ENCODE measurements around the gene ADM2. TPM values are rescaled to one million over a fixed set of nuclear protein-coding genes. Genes with fewer than 3 reads are reported as not detected.
A peak's percentile ranks its signal among the peaks of the same experiment; 100 is the strongest.

The ADM2 gene
- total RNA-seq, 1 donor from 2014 or later, result 3.7 TPM

GRCh38 chr22:50468626-50469025 is 12.7 kb upstream of the ADM2 start:
- FAIRE-seq (no peak), DNase-seq (ENCODE audit: low read depth) (no peak)
- Histone ChIP-seq H3K27me3 (ENCODE audit: control insufficient read depth, insufficient read depth, low read length) (no peaks in the 10 kb centered on the region), H3K4me3 (ENCODE audit: low read depth, low read length) (no peak overlapping the region), H3K36me3 (ENCODE audit: control insufficient read depth, insufficient read depth, low read length) (peaks cover 32% of the 10 kb centered on the region)
- no peak for TF ChIP-seq CTCF (IDR thresholded peaks at IDR 0.05; ENCODE audit: insufficient read depth, low read length, severe bottlenecking)

GRCh38 chr22:50469377-50470305 is 11.7 kb upstream of the ADM2 start:
- no peak for FAIRE-seq
- Histone ChIP-seq H3K27me3 (ENCODE audit: control insufficient read depth, insufficient read depth, low read length) (no peaks in the 10 kb centered on the region), H3K4me3 (ENCODE audit: low read depth, low read length) (no peak overlapping the region), H3K36me3 (ENCODE audit: control insufficient read depth, insufficient read depth, low read length) (peaks cover 30% of the 10 kb centered on the region)
- TF ChIP-seq CTCF (IDR thresholded peaks at IDR 0.05; ENCODE audit: insufficient read depth, low read length, severe bottlenecking), result no peak
- peak; percentile 78 for DNase-seq (ENCODE audit: low read depth)

- FAIRE-seq (no peak), DNase-seq (ENCODE audit: low read depth) (no peak)
- Histone ChIP-seq H3K27me3 (ENCODE audit: control insufficient read depth, insufficient read depth, low read length) (no peaks in the 10 kb centered on the region), H3K36me3 (ENCODE audit: control insufficient read depth, insufficient read depth, low read length) (peaks cover 24% of the 10 kb centered on the region), H3K4me3 (ENCODE audit: low read depth, low read length) (no peak overlapping the region)
- no peak for TF ChIP-seq CTCF (IDR thresholded peaks at IDR 0.05; ENCODE audit: insufficient read depth, low read length, severe bottlenecking)
These were observed 10.9 kb upstream of the ADM2 start for GRCh38 chr22:50470491-50470890.

GRCh38 chr22:50471197-50471847 is 10.0 kb upstream of the ADM2 start:
- Histone ChIP-seq H3K36me3 (ENCODE audit: control insufficient read depth, insufficient read depth, low read length) (peaks cover 22% of the 10 kb centered on the region), H3K4me3 (ENCODE audit: low read depth, low read length) (no peak overlapping the region), H3K27me3 (ENCODE audit: control insufficient read depth, insufficient read depth, low read length) (no peaks in the 10 kb centered on the region)
- no peak for TF ChIP-seq CTCF (IDR thresholded peaks at IDR 0.05; ENCODE audit: insufficient read depth, low read length, severe bottlenecking)
- DNase-seq (ENCODE audit: low read depth) (no peak), FAIRE-seq (no peak)

GRCh38 chr22:50471962-50472361 is 9.4 kb upstream of the ADM2 start:
- H3K4me3 ChIP-seq (ENCODE audit: low read depth, low read length), result no peak overlapping the region
- no peak for TF ChIP-seq CTCF (IDR thresholded peaks at IDR 0.05; ENCODE audit: insufficient read depth, low read length, severe bottlenecking)
- FAIRE-seq, result no peak
- H3K27me3 ChIP-seq (ENCODE audit: control insufficient read depth, insufficient read depth, low read length), result no peaks in the 10 kb centered on the region
- DNase-seq (ENCODE audit: low read depth), result no peak
- peaks cover 16% of the 10 kb centered on the region for H3K36me3 ChIP-seq (ENCODE audit: control insufficient read depth, insufficient read depth, low read length)
